Activated CD8-positive, alpha-beta memory T cell treated with anti-CD3 and anti-CD28 coated beads for 36 hours (primary cell): ENCODE results near the gene DEPDC4. TPM values are rescaled to one million over a fixed set of nuclear protein-coding genes. Genes with fewer than 3 reads are reported as not detected.
"Not testable (repeated sequence)": the region's sequence is repeated elsewhere in the genome, so short reads cannot be mapped to it uniquely, and the experiment has no call there.

Source experiments
- CTCF ChIA-PET: fragments of 350-600 bp; sonication (Branson Sonifier 250); formaldehyde crosslinking; loops from one replicate; lab custom pipeline; 2021; ENCODE audit warnings: antibody characterized with exemption; lab: Charles Lee
- POLR2A ChIA-PET: fragments of 350-600 bp; sonication (Branson Sonifier 250); formaldehyde crosslinking; loops from one replicate; lab custom pipeline; 2021; ENCODE audit warnings: antibody characterized with exemption; lab: Charles Lee
- total RNA-seq, 2 experiments: library from RNA; stranded (reverse); gene quantifications; one replicate each; pipeline ENCODE4 v1.2.3, GENCODE V29; 2021

The DEPDC4 gene
- total RNA-seq, result 1 to 10 TPM; 1.2 to 1.5 TPM

DNA sequence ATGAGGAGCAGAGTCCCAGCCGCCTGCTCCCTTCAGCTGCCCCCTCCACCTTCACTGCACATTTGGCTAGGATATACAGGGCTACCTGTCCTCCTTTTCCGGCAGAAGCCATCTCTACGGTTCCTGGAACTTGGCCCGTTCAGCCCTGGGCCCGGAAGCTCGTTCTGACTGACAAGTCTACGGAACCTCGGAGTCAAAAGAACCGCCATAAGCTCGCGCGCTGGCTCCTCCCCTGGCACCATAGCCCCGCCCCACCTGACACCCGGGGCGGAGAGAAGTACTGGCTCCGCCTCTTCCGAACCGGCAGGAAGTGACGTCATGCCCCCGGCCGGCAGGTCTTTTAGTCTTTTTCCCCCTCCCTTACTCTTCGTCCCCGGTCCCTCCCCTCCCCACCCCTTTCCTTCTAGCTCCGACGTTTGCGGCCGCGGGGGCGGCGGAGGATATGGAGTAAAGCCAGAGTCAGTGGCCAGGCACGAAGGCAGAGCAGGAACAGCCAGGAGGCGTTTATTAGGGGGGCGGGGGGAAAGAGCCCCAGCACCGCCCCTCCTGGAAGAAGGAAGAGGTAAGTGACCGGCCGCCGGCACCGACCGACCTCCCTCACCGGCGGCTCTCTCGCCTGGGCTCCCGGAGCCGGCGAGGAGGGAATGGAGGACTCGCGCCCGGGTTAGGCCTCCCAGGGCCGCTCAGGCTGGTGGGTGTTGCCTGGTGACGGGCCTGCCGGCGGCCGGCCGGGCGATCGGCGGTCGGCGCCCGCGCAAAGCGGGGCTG, at the start of gene DEPDC4, which contains the start of gene SCYL2:
Gene DEPDC4 (minus strand): TSS at position 245 of the 768 bp plus-strand sequence. CDS start 3 bp downstream, at position 242.
Gene SCYL2 (plus strand): TSS at position 343 of the 768 bp plus-strand sequence. CDS start 15,794 bp downstream, outside the sequence.
- POLR2A ChIA-PET, result interaction anchor here (0.5 to 1.5 kb wide), 3 partner anchors 21 to 1623 kb away, joined by 3 to 4 read pairs (median 3); partner anchors contain the start of gene IKBIP
- CTCF ChIA-PET, result interaction anchor here (0.7 to 1.4 kb wide), 2 partner anchors 21 to 112 kb away, joined by 3 to 4 read pairs; no protein-coding TSS in a partner anchor

DNA sequence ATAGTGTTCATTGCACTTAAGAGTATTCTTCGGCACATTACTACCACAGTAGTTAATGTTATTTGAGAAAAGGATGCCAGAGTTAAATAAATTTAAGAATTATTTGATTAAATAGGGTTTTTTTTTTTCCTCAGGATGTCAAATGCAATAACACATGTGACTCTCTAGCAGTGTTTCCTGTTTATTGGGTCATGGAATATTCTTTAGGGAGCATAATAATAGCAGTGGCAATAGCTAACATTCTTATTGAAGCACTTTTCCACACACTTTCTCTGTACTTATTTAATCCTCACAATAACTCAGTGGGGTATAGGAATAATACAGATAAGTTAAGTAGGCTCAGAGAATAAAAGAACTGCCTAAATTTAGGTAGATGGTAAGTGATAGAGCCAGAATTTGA, 44.4 kb upstream of the DEPDC4 start:
- ChIA-PET POLR2A (no interaction called here), CTCF (interaction anchor here (0.7 kb wide), 1 partner anchor 533 kb away, joined by 4 read pairs; no protein-coding TSS in a partner anchor)

GRCh38 chr12:100308138-100308537, 41.3 kb upstream of the DEPDC4 start:
- CTCF ChIA-PET, POLR2A ChIA-PET: not testable (repeated sequence)

DNA sequence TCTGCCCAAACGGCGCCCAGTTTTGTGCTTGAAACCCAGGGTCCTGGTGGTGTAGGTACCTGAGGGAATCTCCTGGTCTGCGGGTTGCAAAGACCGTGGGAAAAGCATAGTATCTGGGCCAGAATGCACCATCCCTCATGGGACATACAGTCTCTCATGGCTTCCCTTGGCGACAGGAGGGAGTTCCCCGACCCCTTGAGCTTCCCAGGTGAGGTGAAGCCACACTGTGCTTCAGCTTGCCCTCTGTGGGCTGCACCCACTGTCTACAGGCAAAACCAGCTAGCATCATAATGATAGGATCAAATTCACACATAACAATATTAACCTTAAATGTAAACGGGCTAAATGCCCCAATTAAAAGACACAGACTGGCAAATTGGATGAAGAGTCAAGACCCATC, 37.5 kb upstream of the DEPDC4 start:
- CTCF ChIA-PET, POLR2A ChIA-PET: not testable (repeated sequence)

DNA sequence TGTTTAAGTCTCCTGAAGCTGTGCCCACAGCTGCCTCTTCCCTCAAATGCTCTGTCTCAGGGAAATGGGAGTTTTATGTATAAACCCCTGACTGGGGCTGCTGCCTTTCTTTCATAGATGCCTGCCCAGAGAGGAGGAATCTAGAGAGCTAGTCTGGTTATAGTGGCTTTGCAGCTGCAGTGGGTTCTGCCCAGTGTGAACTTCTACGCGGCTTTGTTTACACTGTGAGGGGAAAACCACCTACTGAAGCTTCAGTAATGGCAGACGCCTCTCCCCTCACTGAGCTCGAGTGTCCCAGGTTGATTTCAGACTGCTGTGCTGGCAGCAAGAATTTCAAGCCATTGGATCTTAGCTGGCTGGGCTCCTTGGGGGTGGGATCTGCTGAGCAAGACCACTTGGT, 37.0 kb upstream of the DEPDC4 start:
- CTCF ChIA-PET, result no interaction called here
- POLR2A ChIA-PET, result no interaction called here

GRCh38 chr12:100302081-100302480, 35.2 kb upstream of the DEPDC4 start:
- CTCF ChIA-PET, result no interaction called here
- POLR2A ChIA-PET, result no interaction called here

DNA sequence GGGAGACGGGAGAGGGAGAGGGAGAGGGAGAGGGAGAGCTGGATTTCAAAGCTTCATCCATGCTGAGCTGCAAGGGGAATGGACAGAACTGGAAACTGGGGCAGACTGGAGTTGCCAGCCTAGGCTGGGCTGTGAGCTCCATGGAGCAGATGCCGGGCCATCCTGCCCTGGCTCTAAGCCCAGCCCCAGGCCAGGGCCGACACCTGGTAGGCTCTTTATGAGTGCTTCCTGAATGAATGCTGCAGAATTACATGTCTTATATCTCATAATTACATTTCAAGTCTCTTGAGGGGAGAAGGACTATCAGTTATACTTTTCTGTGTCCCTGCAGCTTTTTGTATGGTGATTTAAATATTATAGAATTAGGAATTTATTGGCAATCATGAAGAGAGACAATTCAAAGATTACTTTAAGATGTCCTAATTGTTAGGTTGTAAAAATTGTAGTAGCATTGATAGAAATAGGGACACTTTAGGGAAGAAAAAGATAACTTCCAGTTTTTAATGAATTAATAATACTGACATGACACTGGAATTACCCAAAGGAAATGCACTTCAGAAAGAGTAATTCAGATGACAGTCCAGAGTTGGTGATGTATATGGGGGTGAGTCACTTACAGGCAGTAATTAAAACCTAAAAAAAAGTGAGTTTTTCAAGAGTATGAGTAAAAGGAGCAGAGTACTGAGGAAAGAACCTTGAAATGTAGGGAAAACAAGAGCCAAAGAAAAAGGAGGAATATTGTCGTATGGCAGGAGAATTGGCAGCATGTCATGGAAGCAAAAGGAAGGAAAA, 29.1 kb upstream of the DEPDC4 start:
- POLR2A ChIA-PET, result no interaction called here
- CTCF ChIA-PET, result no interaction called here

DNA sequence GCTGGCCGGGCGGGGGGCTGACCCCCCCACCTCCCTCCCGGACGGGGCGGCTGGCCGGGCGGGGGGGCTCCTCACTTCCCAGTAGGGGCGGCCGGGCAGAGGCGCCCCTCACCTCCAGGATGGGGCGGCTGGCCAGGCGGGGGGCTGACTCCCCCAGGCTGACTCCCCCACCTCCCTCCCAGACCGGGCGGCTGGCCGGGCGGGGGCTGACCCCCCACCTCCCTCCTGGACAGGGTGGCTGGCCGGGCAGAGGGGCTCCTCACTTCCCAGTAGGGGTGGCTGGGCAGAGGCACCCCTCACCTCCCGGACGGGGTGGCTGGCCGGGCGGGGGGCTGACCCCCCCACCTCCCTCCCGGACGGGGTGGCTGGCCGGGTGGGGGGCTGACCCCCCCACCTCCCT, 27.5 kb upstream of the DEPDC4 start:
- CTCF ChIA-PET, POLR2A ChIA-PET: not testable (repeated sequence)

- POLR2A ChIA-PET, result no interaction called here
- CTCF ChIA-PET, result no interaction called here
Measured at GRCh38 chr12:100293017-100293416, 26.1 kb upstream of the DEPDC4 start.

- POLR2A ChIA-PET, result no interaction called here
Measured at GRCh38 chr12:100290016-100290415, 23.1 kb upstream of the DEPDC4 start.

DNA sequence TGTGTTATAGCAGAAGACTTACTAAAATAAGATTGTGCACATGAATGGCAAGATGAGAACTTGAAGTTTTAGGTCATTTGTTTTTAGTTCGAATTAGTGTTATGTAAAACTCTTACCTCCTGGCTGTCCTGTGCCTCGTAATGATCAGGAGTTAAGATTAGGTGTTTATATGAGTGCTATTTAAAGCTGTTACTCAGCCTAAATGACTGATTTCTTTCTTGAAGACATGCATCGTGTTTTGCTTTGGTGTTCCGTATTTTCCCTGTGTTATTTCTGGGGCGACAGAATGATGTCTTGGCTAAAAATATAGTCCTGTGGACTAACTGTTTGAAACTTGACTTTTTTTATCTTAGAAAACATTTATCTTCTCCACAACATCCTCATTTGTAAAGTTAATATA, 22.2 kb upstream of the DEPDC4 start:
- ChIA-PET CTCF (no interaction called here), POLR2A (interaction anchor here (0.6 kb wide), 1 partner anchor 10 kb away, joined by 3 read pairs; no protein-coding TSS in a partner anchor)

More at GRCh38 chr12:100290016-100290415, 23.1 kb upstream of the DEPDC4 start:
- CTCF ChIA-PET, result no interaction called here

GRCh38 chr12:100284556-100284955, 17.7 kb upstream of the DEPDC4 start:
- CTCF ChIA-PET, POLR2A ChIA-PET: not testable (repeated sequence)

DNA sequence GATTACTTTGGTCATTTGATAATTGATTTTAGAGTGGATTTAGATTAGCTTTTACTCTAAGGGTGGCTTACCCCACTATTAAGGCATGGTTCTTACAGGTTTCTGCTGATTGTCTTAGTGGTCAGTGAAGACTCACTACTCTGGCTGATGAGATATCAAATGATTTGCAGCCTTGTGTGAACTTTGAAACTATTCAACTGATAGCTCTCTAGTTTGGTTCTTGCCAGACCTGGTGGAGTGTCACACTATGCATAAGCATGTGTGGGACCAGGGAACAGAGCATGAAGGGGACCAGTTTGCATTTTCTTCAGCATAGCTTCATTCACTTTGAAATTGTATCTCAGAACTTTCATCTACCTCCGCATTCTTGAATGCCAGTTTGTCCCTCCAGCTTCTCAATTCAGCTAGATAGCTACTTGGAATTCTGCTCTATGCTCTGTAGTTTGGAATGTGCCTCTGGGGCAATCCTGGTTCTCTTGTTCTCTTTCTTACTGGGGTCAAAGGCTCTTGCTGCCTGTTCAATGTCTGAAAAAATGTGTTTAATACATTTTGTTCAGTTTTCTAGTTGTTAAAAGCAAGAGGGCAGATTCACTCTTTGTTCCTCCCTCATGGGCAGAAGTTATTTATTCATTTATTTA, 12.8 kb upstream of the DEPDC4 start:
- ChIA-PET CTCF (no interaction called here), POLR2A (no interaction called here)

- CTCF ChIA-PET, result no interaction called here
- POLR2A ChIA-PET, result no interaction called here
Measured at GRCh38 chr12:100279159-100279558, 12.3 kb upstream of the DEPDC4 start.

- CTCF ChIA-PET, result no interaction called here
- POLR2A ChIA-PET, result no interaction called here
Measured at GRCh38 chr12:100274291-100274690, 7.4 kb upstream of the DEPDC4 start.

GRCh38 chr12:100273782-100274181, 6.9 kb upstream of the DEPDC4 start:
- POLR2A ChIA-PET, result no interaction called here
- CTCF ChIA-PET, result no interaction called here

DNA sequence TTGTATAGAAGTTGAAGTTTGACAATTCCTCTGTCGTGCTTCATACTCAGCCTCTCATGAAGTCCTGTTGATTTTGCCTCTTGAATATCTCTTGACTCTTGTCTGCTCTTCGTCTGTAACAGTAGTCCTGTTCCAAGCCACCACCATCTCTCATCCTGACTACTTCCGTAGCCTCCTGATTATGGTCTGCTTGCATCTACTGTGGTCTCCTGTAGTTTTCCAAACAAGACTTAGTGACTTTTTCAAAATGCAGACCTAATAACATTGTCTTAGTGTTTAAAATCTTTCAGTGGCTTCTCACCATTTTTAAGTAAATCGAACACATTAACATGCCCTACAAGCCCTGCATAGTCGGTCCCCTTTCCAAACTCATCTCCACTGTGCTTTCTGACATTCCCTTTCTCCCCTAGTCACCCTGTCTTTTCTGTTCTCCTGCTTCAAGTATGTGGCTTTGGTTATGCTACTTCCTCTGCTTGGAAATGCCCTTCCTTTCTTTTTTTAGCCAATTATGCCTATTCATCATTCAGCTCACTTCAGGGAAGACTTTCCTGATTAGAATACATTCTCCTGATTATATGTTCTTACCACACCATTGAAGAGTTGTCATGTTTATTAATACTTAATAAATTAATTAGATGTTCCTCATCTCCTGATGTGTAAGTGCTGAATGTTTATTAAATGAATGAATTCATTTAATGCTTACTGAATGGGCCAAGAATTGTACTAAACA, 2.1 kb upstream of the DEPDC4 start:
- POLR2A ChIA-PET, result no interaction called here
- CTCF ChIA-PET, result interaction anchor here (0.6 kb wide), 1 partner anchor 207 kb away, joined by 4 read pairs; no protein-coding TSS in a partner anchor

GRCh38 chr12:100267603-100268281, 863 bp upstream of the DEPDC4 start:
- POLR2A ChIA-PET, result interaction anchor here (0.5 kb wide), 1 partner anchor 32 kb away, joined by 3 read pairs; no protein-coding TSS in a partner anchor
- CTCF ChIA-PET, result interaction anchor here (0.7 to 1.4 kb wide), 2 partner anchors 21 to 113 kb away, joined by 3 to 4 read pairs; no protein-coding TSS in a partner anchor
